ENCODE measurements around the gene ULBP1.
A peak's percentile ranks its signal among the peaks of the same experiment; 100 is the strongest.
"Not testable (repeated sequence)": the region's sequence is repeated elsewhere in the genome, so short reads cannot be mapped to it uniquely, and the experiment has no call there.

The ULBP1 gene

GRCh38 chr6:150005761-150006651, 42.3 kb downstream of the ULBP1 start:
- DNase-seq (ENCODE audit: low spot score), result no peak

GRCh38 chr6:150006961-150007464, 43.3 kb downstream of the ULBP1 start:
- DNase-seq (ENCODE audit: low spot score), result no peak

- no peak for DNase-seq (ENCODE audit: low spot score)
Observed at GRCh38 chr6:150008588-150008987, 44.8 kb downstream of the ULBP1 start.

- DNase-seq (ENCODE audit: low spot score), result not testable (repeated sequence)
Observed at GRCh38 chr6:150012846-150013784, 49.4 kb downstream of the ULBP1 start.

GRCh38 chr6:150013785-150014622, 50.3 kb downstream of the ULBP1 start:
- DNase-seq (ENCODE audit: low spot score), result not testable (repeated sequence)

GRCh38 chr6:150014623-150015280, 51.0 kb downstream of the ULBP1 start:
- DNase-seq (ENCODE audit: low spot score), result not testable (repeated sequence)

GRCh38 chr6:150015281-150016001, 51.7 kb downstream of the ULBP1 start:
- DNase-seq (ENCODE audit: low spot score), result not testable (repeated sequence)

GRCh38 chr6:150016324-150017185, 52.8 kb downstream of the ULBP1 start:
- DNase-seq (ENCODE audit: low spot score), result peak; percentile 88

GRCh38 chr6:150017186-150017521, 53.4 kb downstream of the ULBP1 start:
- not testable (repeated sequence) for DNase-seq (ENCODE audit: low spot score)

- no peak for DNase-seq (ENCODE audit: low spot score)
Observed at GRCh38 chr6:150018846-150019580, 55.3 kb downstream of the ULBP1 start.

GRCh38 chr6:150021870-150022269, 58.1 kb downstream of the ULBP1 start:
- not testable (repeated sequence) for DNase-seq (ENCODE audit: low spot score)

All from globus pallidus (tissue), 1 donor.